Kidney glomerular epithelial cell (primary cell): ENCODE data around the gene AP1S3.

Experiments
- DNase-seq: peaks from one replicate; lab custom pipeline; 2025; lab: John Stamatoyannopoulos, UW

The AP1S3 gene

GRCh38 chr2:223760838-223761502 is 76.4 kb downstream of the AP1S3 start:
- DNase-seq, result peak; percentile 87

- peak; percentile 83 for DNase-seq
These were observed 77.6 kb downstream of the AP1S3 start for GRCh38 chr2:223759569-223760430.

GRCh38 chr2:223758131-223758840 is 79.1 kb downstream of the AP1S3 start:
- no peak for DNase-seq

DNA sequence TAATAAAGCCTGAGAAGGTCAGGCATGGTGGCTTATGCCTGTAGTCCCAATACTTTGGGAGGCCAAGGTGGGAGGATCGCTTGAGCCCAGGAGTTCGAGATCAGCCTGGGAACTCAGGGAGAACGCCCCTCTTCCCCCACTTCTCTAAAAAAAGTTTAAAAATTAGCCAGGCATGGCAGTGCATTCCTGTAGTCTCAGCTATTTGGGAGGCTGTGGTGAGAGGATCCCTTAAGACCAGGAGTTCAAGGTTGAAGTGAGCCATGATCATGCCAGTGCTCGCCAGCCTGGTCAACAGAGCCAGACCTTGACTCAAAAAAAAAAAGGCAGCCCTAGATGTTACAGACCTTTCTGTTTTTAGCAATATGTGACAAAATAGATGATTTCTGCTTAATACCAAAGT is 83.4 kb downstream of the AP1S3 start:
- DNase-seq, result no peak

DNA sequence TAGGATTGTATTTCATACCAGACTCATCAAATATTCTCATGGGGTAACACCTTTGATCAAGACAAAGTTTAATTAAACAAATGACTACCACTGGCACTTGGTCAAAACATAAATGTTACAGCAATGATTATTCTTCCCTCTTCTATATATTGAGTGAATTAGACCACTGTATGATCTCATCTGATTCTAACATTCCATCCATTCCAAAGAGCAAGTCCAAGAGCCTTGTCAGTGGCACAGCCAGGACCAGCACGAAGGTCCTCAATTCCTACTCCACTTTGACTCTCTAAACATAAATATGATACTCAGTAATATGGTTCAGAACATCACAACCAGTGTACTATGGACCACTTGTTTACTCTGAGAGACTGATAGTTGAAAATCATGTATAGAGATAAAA is 86.4 kb downstream of the AP1S3 start:
- no peak for DNase-seq

- DNase-seq, result no peak
These were observed 89.9 kb downstream of the AP1S3 start for GRCh38 chr2:223747392-223748042.

DNA sequence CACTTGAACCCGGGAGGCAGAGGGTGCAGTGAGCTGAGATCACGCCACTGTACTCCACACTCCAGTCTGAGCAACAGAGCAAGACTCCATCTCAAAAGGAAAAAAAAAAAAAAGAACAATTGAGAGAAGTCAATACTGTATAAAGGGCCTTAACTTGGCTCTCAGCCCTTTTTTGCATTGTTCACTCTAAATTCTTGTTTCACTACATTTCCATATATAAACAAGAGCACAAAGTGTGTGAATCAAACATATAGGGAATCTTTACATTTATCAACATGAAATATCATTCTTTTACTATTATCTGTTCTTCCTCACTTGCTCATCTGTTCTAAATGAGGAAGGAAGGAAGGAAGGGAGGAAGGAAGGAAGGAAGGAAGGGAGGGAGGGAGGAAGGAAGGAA is 90.8 kb downstream of the AP1S3 start:
- no peak for DNase-seq

- DNase-seq, result peak; percentile 58
These were observed 92.8 kb downstream of the AP1S3 start for GRCh38 chr2:223744580-223744979.

- no peak for DNase-seq
These were observed 96.7 kb downstream of the AP1S3 start for GRCh38 chr2:223740679-223741078.

DNA sequence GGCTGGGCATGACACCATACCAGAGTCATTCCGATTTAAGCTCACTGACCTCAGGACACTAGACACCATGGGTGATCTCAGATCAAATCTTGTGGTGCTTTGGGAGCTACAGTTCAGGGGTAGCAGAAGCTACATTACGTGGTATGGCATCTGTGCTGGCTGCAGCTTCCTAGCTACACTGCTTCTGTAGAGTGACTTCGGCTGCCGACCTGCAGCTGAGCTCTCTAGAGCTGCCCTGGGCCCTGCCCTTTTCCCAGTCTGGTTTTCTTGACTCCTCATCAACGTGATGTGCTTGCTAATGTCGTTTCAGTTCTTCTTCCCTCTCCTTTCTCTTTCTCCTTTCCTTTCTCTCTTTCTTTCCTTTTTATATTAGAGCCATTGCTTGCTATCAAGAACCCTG is 100.2 kb downstream of the AP1S3 start:
- DNase-seq, result no peak

DNA sequence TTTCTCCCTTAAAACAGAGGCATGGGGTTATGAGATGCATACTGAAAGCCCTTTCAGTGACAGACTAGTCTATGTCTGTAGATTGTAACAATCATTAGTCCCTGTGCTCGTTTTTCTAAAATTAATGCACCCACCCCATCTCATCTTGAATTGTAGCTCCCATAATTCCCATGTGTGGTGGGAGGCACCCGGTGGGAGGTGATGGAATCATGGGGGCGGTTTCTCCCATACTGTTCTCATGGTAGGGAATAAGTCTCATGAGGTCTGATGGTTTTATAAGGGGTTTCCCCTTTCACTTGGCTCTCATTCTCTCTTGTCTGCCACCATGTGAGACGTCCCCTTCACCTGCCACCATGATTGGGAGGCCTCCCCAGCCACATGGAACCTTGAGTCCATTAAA is 100.9 kb downstream of the AP1S3 start:
- no peak for DNase-seq

DNA sequence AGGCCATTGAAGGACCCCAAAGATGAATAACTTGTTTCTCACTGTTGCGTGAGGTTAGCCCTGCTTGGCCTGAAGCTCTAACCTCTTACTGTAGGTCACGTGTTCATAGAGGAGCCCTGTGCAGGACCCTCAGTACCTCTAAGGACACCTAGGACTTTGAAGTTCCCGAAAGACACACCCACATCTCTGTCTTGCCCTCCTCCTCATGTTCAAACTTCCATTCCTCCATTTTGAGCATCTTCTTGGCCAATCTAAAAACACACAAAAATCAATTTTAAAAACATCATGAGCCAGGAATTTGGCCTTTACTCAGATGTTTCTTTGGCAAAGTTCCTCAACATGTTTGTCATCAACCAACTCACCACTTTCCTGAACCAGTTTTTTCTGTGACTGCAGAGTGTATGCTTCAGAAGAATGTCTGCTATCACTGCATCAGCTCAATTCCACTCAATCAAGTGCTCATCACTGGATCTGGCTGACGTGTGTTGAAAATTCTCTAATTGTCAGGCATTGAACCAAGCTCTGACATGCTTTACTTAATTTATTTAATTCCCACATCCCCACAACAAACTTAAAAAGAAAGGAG is 101.6 kb downstream of the AP1S3 start:
- peak; percentile 54 for DNase-seq

DNA sequence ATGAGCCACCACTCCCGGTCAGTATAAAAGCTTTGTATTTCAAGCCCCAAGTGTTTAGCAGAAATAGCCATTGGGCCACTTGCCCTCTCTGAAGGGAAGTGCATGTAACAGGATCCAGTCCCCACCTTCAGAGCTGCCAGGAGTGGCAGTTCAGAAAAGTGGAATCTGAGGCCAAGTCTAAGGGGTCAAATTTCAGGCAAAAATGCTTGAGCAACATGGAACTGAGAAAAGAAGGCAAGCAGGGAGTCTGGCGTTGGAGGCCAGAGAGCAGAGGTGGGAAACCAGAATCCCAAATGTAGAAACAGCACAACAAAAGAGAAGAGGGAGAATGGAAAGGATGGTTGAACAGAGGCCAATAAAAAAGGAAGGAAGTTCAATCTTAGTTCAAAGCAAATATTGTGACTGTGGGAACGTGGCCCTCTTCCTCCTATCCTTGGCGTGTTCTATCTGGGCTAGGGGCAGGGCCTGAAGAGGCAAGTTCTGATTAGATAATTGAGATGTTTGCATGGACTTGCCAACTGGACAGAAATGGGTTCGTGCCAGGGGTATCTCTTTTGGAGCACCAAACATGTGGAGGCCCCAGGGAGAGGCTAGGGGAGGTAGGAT is 102.2 kb downstream of the AP1S3 start:
- no peak for DNase-seq

DNA sequence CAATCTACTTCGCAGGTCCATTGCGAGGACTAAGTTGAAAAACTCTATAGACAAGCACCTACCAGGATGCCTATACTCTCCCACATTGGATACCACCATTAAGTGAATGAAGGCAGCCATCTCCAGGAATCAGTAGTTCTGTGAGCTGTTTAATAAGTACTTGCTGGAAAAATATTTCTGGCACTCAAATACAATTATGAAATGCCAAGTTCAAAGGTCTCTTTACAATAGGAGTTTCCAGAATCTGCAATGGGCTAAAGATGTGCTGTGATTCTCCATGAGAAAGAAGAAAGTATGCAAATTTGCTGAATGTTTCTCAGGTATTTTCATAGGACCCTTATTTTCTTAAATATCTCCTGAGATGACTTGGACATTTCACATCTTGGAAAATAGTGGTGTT is 103.0 kb downstream of the AP1S3 start:
- DNase-seq, result no peak

GRCh38 chr2:223732346-223732745 is 105.0 kb downstream of the AP1S3 start:
- DNase-seq, result no peak

DNA sequence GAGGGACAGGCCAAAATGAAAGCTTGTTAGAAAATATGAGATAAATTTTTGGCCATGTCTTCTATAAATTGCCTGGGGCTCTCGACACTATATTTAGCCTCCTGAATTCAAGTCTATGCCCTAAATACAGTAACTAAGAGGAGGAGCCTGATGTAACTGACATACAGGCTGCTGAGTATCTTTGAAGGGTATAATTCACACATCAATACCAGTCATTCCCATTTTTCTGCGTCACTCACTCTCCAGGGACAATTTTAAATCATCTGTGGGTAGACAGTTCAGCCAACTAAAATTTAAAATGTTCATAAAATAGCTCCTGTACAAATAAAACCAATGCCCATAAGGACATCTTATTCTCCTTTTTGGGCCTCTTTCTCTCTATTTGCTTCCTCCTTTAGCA is 105.9 kb downstream of the AP1S3 start:
- DNase-seq, result no peak

DNA sequence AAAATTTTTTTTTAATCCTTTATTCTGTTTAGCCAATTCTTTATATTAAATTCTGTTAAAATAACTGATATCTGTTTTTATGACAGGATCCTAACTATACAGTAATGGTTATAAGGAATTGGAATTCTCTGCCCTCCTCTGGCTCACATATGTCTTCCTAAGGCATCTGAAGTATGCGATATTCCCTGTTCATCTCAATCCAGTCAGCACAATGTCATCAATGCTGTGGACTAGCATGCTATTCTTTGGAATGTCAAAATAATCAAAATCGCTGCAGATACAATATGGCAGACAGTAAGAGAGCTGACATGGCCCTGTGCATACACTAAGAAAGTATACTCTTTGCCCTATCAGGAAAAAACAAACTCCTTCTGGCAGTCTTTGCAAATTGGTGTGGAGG is 107.6 kb downstream of the AP1S3 start:
- no peak for DNase-seq

GRCh38 chr2:223727562-223727961 is 109.8 kb downstream of the AP1S3 start:
- DNase-seq, result peak; percentile 76

- no peak for DNase-seq
These were observed 111.1 kb downstream of the AP1S3 start for GRCh38 chr2:223725986-223726970.

GRCh38 chr2:223725494-223725893 is 111.9 kb downstream of the AP1S3 start:
- peak; percentile 95 for DNase-seq
